ENCODE results near the gene SYTL3. TPM values are rescaled to one million over a fixed set of nuclear protein-coding genes. Genes with fewer than 3 reads are reported as not detected.
A peak's percentile ranks its signal among the peaks of the same experiment; 100 is the strongest.
"Not testable (repeated sequence)": the region's sequence is repeated elsewhere in the genome, so short reads cannot be mapped to it uniquely, and the experiment has no call there.

The SYTL3 gene
- total and polyA plus RNA-seq, 7 donors = 1.7 to 17.3 (median 4.1) TPM

GRCh38 chr6:158631678-158632537 lies 17.9 kb upstream of the SYTL3 start:
- 18 to 28% (median 21%) methylated on average over 19 of the region's 19 CpGs for WGBS, 3 donors
- DNase-seq (peak; percentile 84 to 91), ATAC-seq (peak; percentile 78 to 89 (median 85))
- H3K27me3 ChIP-seq (ENCODE audit: insufficient read depth in 3 of 3, low read length in 2 of 3) = no peaks in the 10 kb centered on the region
- intact Hi-C loops (cut with DNase I) = no loop called here
- TF ChIP-seq, protein P1, sequence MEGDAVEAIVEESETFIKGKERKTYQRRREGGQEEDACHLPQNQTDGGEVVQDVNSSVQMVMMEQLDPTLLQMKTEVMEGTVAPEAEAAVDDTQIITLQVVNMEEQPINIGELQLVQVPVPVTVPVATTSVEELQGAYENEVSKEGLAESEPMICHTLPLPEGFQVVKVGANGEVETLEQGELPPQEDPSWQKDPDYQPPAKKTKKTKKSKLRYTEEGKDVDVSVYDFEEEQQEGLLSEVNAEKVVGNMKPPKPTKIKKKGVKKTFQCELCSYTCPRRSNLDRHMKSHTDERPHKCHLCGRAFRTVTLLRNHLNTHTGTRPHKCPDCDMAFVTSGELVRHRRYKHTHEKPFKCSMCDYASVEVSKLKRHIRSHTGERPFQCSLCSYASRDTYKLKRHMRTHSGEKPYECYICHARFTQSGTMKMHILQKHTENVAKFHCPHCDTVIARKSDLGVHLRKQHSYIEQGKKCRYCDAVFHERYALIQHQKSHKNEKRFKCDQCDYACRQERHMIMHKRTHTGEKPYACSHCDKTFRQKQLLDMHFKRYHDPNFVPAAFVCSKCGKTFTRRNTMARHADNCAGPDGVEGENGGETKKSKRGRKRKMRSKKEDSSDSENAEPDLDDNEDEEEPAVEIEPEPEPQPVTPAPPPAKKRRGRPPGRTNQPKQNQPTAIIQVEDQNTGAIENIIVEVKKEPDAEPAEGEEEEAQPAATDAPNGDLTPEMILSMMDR (IDR thresholded peaks at IDR 0.05) = peak; percentile 1
- peaks cover 4 to 35% of the 10 kb centered on the region in 2 donors for H3K36me3 ChIP-seq (ENCODE audit: insufficient read depth in 1 of 2, low read depth in 1 of 2)
- peak overlapping the region; percentile 81 for H3K27ac ChIP-seq
- no peaks in the 10 kb centered on the region for H3K9me3 ChIP-seq
- H3K4me3 ChIP-seq = no peak overlapping the region
- peaks cover 27% of the 10 kb centered on the region for H3K4me1 ChIP-seq

- H3K4me3 ChIP-seq; intact Hi-C loops (cut with DNase I); DNase-seq; H3K27me3 ChIP-seq (ENCODE audit: insufficient read depth in 3 of 3, low read length in 2 of 3); H3K9me3 ChIP-seq; ATAC-seq: not testable (repeated sequence)
- H3K4me1 ChIP-seq = peaks cover 27% of the 10 kb centered on the region
- H3K27ac ChIP-seq = peak overlapping the region; percentile 81
- H3K36me3 ChIP-seq (ENCODE audit: insufficient read depth in 1 of 2, low read depth in 1 of 2) = peaks cover 5 to 42% of the 10 kb centered on the region in 2 donors
- 92 to 100% (median 93%) methylated on average over 3 of the region's 3 CpGs for WGBS, 3 donors
These were observed 17.2 kb upstream of the SYTL3 start for GRCh38 chr6:158632538-158633119.

DNA sequence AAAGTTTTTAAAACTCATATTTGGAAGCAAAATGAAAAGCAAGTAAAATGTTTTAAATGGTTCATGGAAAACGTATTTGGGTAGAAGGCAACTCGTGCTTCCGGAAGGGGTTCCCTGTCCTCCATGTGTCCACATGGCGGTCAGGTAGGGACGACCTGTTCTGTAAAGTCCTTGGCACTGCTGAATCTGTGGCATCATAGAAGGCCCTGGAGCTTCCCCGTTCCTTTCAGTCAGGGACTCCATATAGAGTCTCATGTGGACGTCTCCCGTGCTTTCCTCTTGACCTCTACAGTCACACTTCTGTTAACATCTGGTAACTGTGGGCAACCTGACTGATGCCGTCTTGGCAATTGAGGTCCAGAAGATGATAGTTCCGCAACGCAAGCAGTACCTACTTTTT lies 16.7 kb upstream of the SYTL3 start:
- H3K36me3 ChIP-seq (ENCODE audit: insufficient read depth in 1 of 2, low read depth in 1 of 2) = peaks cover 5 to 42% of the 10 kb centered on the region in 2 donors
- ATAC-seq = no peak
- TF ChIP-seq, protein P1 (IDR thresholded peaks at IDR 0.05) = no peak

DNA sequence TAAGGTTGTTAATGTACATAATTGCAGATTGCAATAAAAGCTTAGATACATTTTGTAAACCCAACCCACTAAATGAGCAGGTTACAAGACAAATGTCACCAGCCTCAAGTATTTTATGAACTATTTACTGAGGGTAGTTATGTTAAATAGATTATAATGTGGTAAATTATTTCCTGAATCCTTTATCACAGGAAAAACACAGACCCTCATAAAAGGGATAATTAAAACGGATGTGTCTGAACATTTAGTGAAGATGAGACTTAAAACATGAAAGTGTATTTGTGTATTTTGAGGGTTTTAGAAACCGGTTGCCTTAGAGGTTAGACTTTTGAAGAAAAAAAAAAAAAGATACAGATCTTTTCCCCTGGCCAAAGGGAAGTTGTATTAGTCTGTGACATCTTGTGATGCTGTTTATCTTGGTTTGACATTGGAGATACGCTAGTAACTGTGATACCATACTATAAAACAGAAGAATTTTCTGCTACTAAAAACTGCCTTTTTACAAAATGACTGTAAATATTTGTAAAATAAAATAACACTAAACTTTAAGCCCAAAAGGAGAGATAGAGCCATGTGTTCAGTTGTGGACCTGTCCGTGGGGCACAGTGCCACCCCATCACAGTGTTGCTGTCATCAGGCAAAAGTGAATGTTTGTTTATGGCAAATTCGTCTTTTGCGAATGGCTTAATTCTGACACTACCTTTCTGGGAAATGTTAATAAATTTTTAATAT lies 15.0 kb upstream of the SYTL3 start:
- Histone ChIP-seq H3K4me3 (no peak overlapping the region), H3K27me3 (ENCODE audit: insufficient read depth in 3 of 3, low read length in 2 of 3) (no peaks in the 10 kb centered on the region), H3K4me1 (peaks cover 27% of the 10 kb centered on the region), H3K36me3 (ENCODE audit: insufficient read depth in 1 of 2, low read depth in 1 of 2) (peaks cover 5 to 42% of the 10 kb centered on the region in 2 donors), H3K27ac (peak overlapping the region; percentile 44), H3K9me3 (no peaks in the 10 kb centered on the region)
- ATAC-seq (no peak), DNase-seq (no peak)
- intact Hi-C loops (cut with DNase I) = no loop called here
- 80 to 88% (median 86%) methylated on average over 6 of the region's 6 CpGs for WGBS, 3 donors
- TF ChIP-seq, protein P1 (IDR thresholded peaks at IDR 0.05) = no peak

More for the DNA sequence above, 16.7 kb upstream of the SYTL3 start:
- H3K4me1 ChIP-seq = peaks cover 26% of the 10 kb centered on the region
- no peaks in the 10 kb centered on the region for H3K27me3 ChIP-seq (ENCODE audit: insufficient read depth in 3 of 3, low read length in 2 of 3)
- no peak overlapping the region for H3K27ac ChIP-seq
- no peak overlapping the region for H3K4me3 ChIP-seq
- DNase-seq = peak in 1 of 2 donors; percentile 27
- 85 to 98% (median 86%) methylated on average over 11 of the region's 11 CpGs for WGBS, 3 donors
- intact Hi-C loops (cut with DNase I) = no loop called here
- H3K9me3 ChIP-seq = no peaks in the 10 kb centered on the region

All from psoas muscle (tissue), 8 donors.